ENCODE measurements around the gene CHCHD1.
"Not testable (repeated sequence)": the region's sequence is repeated elsewhere in the genome, so short reads cannot be mapped to it uniquely, and the experiment has no call there.

The CHCHD1 gene

DNA sequence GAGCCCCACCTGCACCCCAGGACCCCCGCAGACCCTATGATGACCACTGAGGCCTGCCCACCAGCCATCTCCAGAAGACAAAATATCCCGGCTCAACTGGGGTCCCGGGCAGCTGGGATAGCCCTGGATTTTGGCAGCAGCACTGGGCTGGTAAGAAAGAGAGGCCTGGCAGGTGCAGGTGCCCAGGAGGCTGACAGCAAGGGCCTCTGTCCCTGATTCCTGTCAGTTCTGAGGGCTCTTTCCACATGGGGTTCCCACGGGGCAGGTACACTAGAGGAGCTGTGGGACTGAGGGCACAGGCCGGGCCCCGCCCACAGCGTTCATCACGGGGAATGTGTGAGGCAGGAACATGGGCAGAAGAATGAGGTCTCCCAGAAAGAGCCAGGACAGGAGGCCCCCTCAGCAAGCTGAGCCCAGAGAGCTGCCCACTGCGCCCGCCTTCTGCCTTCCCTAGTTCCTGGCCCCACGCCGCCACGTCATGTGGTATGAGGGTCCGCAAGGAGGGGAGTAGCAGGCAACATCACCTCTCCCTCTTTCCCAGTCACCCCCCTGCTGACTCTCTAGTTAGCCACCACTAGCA, 42.4 kb downstream of the CHCHD1 start:
- no peak overlapping the region for H3K27ac ChIP-seq
- TF ChIP-seq, protein P1, sequence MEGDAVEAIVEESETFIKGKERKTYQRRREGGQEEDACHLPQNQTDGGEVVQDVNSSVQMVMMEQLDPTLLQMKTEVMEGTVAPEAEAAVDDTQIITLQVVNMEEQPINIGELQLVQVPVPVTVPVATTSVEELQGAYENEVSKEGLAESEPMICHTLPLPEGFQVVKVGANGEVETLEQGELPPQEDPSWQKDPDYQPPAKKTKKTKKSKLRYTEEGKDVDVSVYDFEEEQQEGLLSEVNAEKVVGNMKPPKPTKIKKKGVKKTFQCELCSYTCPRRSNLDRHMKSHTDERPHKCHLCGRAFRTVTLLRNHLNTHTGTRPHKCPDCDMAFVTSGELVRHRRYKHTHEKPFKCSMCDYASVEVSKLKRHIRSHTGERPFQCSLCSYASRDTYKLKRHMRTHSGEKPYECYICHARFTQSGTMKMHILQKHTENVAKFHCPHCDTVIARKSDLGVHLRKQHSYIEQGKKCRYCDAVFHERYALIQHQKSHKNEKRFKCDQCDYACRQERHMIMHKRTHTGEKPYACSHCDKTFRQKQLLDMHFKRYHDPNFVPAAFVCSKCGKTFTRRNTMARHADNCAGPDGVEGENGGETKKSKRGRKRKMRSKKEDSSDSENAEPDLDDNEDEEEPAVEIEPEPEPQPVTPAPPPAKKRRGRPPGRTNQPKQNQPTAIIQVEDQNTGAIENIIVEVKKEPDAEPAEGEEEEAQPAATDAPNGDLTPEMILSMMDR (IDR thresholded peaks at IDR 0.05): no peak
- no peak for TF ChIP-seq ZFX (IDR thresholded peaks at IDR 0.05; ENCODE audit: borderline replicate concordance)

DNA sequence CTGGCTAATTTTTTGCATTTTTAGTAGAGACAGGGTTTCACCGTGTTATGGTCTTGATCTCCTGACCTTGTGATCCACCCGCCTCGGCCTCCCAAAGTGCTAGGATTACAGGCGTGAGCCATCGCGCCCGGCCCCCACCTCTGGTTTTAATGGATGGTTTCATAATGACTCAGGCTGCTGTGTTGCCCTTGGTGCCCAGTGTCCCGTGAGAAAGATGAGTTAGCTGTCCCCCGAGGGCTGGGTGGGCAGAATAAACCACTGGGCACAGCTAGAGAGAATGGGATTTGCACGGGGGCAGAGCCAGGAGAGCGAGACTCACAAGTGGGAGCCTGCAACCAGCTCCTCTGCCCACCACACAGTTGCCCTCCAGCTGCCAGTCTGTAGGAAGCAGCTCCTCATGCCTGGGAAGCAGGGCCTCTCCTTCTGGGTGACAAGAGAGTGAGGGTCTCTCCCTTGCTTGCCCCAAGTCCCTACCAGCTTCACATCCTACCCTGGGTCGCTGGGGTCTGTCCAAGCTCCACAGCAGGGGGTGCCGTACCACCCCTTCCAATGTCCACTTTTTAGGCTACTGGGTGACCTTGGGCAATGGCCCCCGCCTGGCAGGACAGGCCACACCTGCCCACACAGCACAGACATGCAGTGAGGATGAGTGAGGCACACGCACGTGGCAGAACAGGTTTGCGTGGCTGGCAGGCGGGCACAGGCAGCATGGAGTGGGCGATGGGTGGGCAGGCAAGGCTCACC, 45.7 kb downstream of the CHCHD1 start:
- no peak overlapping the region for H3K27ac ChIP-seq
- TF ChIP-seq, protein P1 (IDR thresholded peaks at IDR 0.05): no peak
- TF ChIP-seq ZFX (IDR thresholded peaks at IDR 0.05; ENCODE audit: borderline replicate concordance): no peak

DNA sequence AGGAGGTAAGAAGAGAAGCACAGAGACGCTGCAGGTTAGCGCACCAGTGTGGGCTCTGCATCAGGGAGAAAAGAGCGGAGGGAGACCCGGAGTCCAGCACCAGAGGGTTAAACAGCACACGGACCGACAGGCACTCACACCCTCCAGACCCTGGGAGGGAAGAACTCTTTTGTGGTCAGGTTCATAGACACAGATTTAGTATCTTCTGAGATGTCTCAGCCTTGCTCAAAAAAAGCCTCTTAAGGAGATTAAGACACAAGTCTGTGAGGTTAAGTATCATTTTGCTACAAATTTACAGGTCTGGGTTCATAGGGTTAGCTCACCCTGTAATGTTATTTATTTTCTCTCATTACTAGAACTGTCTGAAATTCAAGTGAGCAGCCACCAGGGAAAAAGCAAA, 46.3 kb downstream of the CHCHD1 start:
- TF ChIP-seq, protein P1 (IDR thresholded peaks at IDR 0.05): no peak
- no peak for TF ChIP-seq ZFX (IDR thresholded peaks at IDR 0.05; ENCODE audit: borderline replicate concordance)
- no peak overlapping the region for H3K27ac ChIP-seq

DNA sequence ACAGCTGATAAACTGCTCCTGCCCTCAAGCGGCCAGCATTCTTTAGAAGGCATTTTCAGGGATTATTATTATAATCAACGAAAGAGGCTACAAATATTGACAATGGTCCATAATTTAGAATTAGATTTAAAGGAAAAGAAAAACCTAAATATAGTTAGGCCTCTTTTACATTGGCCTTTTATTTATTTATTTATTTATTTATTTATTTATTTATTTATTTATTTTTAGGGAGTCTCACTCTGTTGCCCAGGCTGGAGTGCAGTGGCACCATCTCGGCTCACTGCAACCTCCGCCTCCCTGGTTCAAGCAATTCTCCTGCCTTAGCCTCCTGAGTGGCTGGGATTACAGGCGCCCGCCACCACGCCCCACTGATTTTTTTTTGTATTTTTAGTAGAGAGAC, 47.2 kb downstream of the CHCHD1 start:
- H3K27ac ChIP-seq: not testable (repeated sequence)
